Measurements from ENCODE around the gene CD40. TPM values are rescaled to one million over a fixed set of nuclear protein-coding genes. Genes with fewer than 3 reads are reported as not detected.

Gene CD40
- total RNA-seq, 5 donors from 2014 or later (not counting 1 experiment from before 2014, with no cell fraction given) = 1.5 to 9.6 (median 5.9) TPM

- ATAC-seq (replicated peaks in 1 of 4) (no peak), DNase-seq (no peak)
- Mint-ChIP-seq H3K4me3 (no peak overlapping the region), H3K4me1 (peaks cover 0 to 2% (median 0%) of the 10 kb centered on the region in 3 donors), H3K27me3 (peaks cover 54 to 55% of the 10 kb centered on the region in 2 donors), H3K36me3 (no peaks in the 10 kb centered on the region), H3K9me3 (no peaks in the 10 kb centered on the region), H3K27ac (no peak overlapping the region)
- Histone ChIP-seq H3K36me3 (ENCODE audit: control insufficient read depth in 2 of 2, extremely low read depth in 1 of 2, insufficient read depth in 1 of 2, low read length in 1 of 2) (no peaks in the 10 kb centered on the region), H3K4me1 (ENCODE audit: control insufficient read depth in 1 of 2, extremely low read depth in 1 of 2, insufficient read depth in 2 of 2, low read length in 2 of 2) (peaks cover 0 to 5% of the 10 kb centered on the region in 2 experiments), H3K4me3 (ENCODE audit: control insufficient read depth in 1 of 2, extremely low read depth in 1 of 2, low read length in 1 of 2) (no peak overlapping the region), H3K27ac (ENCODE audit: low read length) (no peak overlapping the region), H3K9me3 (no peaks in the 10 kb centered on the region), H3K27me3 (replicated peaks in 1 of 2; ENCODE audit: control insufficient read depth in 2 of 2, extremely low read depth in 1 of 2, insufficient read depth in 2 of 2, low read length in 1 of 2) (peaks cover 12 to 55% of the 10 kb centered on the region in 2 experiments)
- POLR2A ChIA-PET = no interaction called here
- whole genome bisulfite sequencing (ENCODE audit: insufficient coverage) = 69% methylated on average over 2 of the region's 2 CpGs
- CTCF ChIA-PET = no interaction called here
These were observed 53.4 kb downstream of the CD40 start for GRCh38 chr20:46171476-46171875.

GRCh38 chr20:46171909-46172308 lies 53.8 kb downstream of the CD40 start:
- Histone ChIP-seq H3K4me1 (ENCODE audit: control insufficient read depth in 1 of 2, extremely low read depth in 1 of 2, insufficient read depth in 2 of 2, low read length in 2 of 2) (peaks cover 0 to 5% of the 10 kb centered on the region in 2 experiments), H3K9me3 (no peaks in the 10 kb centered on the region), H3K36me3 (ENCODE audit: control insufficient read depth in 2 of 2, extremely low read depth in 1 of 2, insufficient read depth in 1 of 2, low read length in 1 of 2) (no peaks in the 10 kb centered on the region), H3K4me3 (ENCODE audit: control insufficient read depth in 1 of 2, extremely low read depth in 1 of 2, low read length in 1 of 2) (no peak overlapping the region), H3K27me3 (replicated peaks in 1 of 2; ENCODE audit: control insufficient read depth in 2 of 2, extremely low read depth in 1 of 2, insufficient read depth in 2 of 2, low read length in 1 of 2) (peaks cover 12 to 59% of the 10 kb centered on the region in 2 experiments), H3K27ac (ENCODE audit: low read length) (no peak overlapping the region)
- CTCF ChIA-PET = no interaction called here
- Mint-ChIP-seq H3K4me1 (peaks cover 0 to 2% (median 0%) of the 10 kb centered on the region in 3 donors), H3K27ac (no peak overlapping the region), H3K9me3 (no peaks in the 10 kb centered on the region), H3K27me3 (peaks cover 53% of the 10 kb centered on the region in 2 donors), H3K36me3 (no peaks in the 10 kb centered on the region), H3K4me3 (no peak overlapping the region)
- POLR2A ChIA-PET = interaction anchor here in 1 of 2 donors (0.6 kb wide), 1 partner anchor 9 kb away, joined by 3 read pairs; no protein-coding TSS in a partner anchor
- DNase-seq (no peak), ATAC-seq (replicated peaks in 1 of 4) (no peak)
- 40% methylated on average over 1 of the region's 5 CpGs for WGBS (ENCODE audit: insufficient coverage)

DNA sequence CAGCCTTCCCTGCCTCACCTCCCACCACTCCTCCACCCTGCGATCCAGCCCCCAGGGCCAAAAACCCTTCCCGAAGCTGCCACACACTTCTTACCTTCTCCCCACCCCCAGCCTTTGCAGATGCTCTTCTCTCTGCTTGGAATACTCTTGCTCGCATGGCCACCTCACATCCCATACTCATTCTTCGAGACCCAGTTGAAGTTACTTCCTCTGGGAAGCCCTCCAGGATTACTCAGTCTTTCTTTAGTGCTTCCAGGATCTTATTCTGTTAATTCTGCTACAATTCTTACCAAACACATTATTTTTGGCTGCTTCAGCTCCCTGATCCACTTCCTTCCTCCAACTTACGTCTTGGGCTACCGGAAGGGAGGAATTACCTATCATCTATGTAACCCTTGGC lies 54.3 kb downstream of the CD40 start:
- H3K4me3 ChIP-seq (ENCODE audit: control insufficient read depth in 1 of 2, extremely low read depth in 1 of 2, low read length in 1 of 2) = no peak overlapping the region
- H3K27me3 ChIP-seq (replicated peaks in 1 of 2; ENCODE audit: control insufficient read depth in 2 of 2, extremely low read depth in 1 of 2, insufficient read depth in 2 of 2, low read length in 1 of 2) = peaks cover 12 to 63% of the 10 kb centered on the region in 2 experiments
- ChIA-PET CTCF (interaction anchor here in 1 of 2 donors (0.6 to 1.0 kb wide), 2 partner anchors 46 to 183 kb away, joined by 3 to 4 read pairs; no protein-coding TSS in a partner anchor), POLR2A (interaction anchor here in 1 of 2 donors (0.6 kb wide), 1 partner anchor 8 kb away, joined by 3 read pairs; no protein-coding TSS in a partner anchor)
- no peak overlapping the region for H3K27ac ChIP-seq (ENCODE audit: low read length)
- H3K9me3 Mint-ChIP-seq = no peaks in the 10 kb centered on the region
- peaks cover 0 to 2% (median 0%) of the 10 kb centered on the region in 3 donors for H3K4me1 Mint-ChIP-seq
- WGBS (ENCODE audit: insufficient coverage) = 48% methylated on average over 4 of the region's 6 CpGs
- no peaks in the 10 kb centered on the region for H3K36me3 Mint-ChIP-seq
- H3K27me3 Mint-ChIP-seq = peaks cover 52 to 53% of the 10 kb centered on the region in 2 donors
- DNase-seq = no peak
- no peaks in the 10 kb centered on the region for H3K36me3 ChIP-seq (ENCODE audit: control insufficient read depth in 2 of 2, extremely low read depth in 1 of 2, insufficient read depth in 1 of 2, low read length in 1 of 2)
- H3K27ac Mint-ChIP-seq = peak overlapping the region in 1 of 2 donors; percentile 19
- no peak overlapping the region for H3K4me3 Mint-ChIP-seq
- no peaks in the 10 kb centered on the region for H3K9me3 ChIP-seq
- H3K4me1 ChIP-seq (ENCODE audit: control insufficient read depth in 1 of 2, extremely low read depth in 1 of 2, insufficient read depth in 2 of 2, low read length in 2 of 2) = peaks cover 0 to 5% of the 10 kb centered on the region in 2 experiments
- ATAC-seq (replicated peaks in 1 of 4) = no peak

GRCh38 chr20:46172961-46173536 lies 54.9 kb downstream of the CD40 start:
- no peak overlapping the region for H3K4me3 Mint-ChIP-seq
- 74% methylated on average over 2 of the region's 3 CpGs for WGBS (ENCODE audit: insufficient coverage)

DNA sequence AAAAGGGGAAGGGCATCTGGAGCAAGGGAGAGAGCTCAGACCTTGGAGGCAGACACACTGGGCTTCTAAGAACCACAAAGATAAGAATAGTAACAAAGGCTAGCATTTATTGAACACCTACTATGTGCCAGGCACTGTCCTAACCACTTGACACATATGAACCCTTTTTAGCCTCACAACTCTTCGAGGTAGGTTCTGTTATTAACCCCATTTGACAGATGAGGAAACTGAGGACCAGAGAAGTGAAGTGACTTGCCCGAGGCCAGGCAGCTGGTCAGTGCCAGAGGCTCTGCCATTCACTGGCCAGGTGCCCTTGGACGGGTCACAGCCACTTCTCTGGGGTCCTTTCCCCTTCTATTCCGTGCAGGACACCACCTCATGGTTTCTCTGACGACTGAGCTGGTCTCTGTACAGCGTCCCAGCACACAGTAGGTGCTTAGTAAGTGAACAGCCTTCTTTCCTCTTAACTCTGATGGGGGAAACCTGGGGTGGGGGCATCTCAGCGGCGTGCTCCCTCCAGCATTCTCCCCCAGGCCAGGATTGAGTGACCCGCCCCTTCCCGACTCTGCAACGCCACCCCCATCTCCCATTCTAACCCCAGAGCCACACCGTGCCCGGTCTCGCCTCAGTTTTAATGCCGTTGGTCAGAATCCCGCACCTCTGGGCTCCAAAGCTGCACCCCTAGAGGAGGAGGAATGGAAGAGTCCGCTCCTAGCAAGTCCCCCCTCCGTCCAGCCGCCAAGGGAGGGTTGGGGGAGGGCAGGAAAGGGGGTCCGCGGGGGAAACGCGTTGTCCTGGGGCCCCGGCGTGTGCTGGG lies 55.7 kb downstream of the CD40 start:
- Mint-ChIP-seq H3K4me3 (no peak overlapping the region), H3K27ac (no peak overlapping the region), H3K27me3 (peaks cover 62% of the 10 kb centered on the region in 2 donors), H3K36me3 (no peaks in the 10 kb centered on the region), H3K4me1 (peaks cover 0 to 2% (median 0%) of the 10 kb centered on the region in 3 donors), H3K9me3 (no peaks in the 10 kb centered on the region)
- ChIA-PET CTCF (no interaction called here), POLR2A (no interaction called here)
- Histone ChIP-seq H3K36me3 (ENCODE audit: control insufficient read depth in 2 of 2, extremely low read depth in 1 of 2, insufficient read depth in 1 of 2, low read length in 1 of 2) (no peaks in the 10 kb centered on the region), H3K9me3 (no peaks in the 10 kb centered on the region), H3K27ac (ENCODE audit: low read length) (no peak overlapping the region), H3K27me3 (replicated peaks in 1 of 2; ENCODE audit: control insufficient read depth in 2 of 2, extremely low read depth in 1 of 2, insufficient read depth in 2 of 2, low read length in 1 of 2) (peaks cover 12 to 69% of the 10 kb centered on the region in 2 experiments), H3K4me3 (ENCODE audit: control insufficient read depth in 1 of 2, extremely low read depth in 1 of 2, low read length in 1 of 2) (no peak overlapping the region), H3K4me1 (ENCODE audit: control insufficient read depth in 1 of 2, extremely low read depth in 1 of 2, insufficient read depth in 2 of 2, low read length in 2 of 2) (peaks cover 0 to 5% of the 10 kb centered on the region in 2 experiments)
- ATAC-seq (replicated peaks in 1 of 4) = no peak
- WGBS (ENCODE audit: insufficient coverage) = 24% methylated on average over 11 of the region's 25 CpGs
- DNase-seq = no peak

More at GRCh38 chr20:46172961-46173536, 54.9 kb downstream of the CD40 start:
- no peaks in the 10 kb centered on the region for H3K36me3 Mint-ChIP-seq
- POLR2A ChIA-PET = no interaction called here
- no peak for DNase-seq
- H3K4me1 Mint-ChIP-seq = peaks cover 0 to 2% (median 0%) of the 10 kb centered on the region in 3 donors
- ATAC-seq (replicated peaks in 1 of 4) = no peak
- peaks cover 12 to 65% of the 10 kb centered on the region in 2 experiments for H3K27me3 ChIP-seq (replicated peaks in 1 of 2; ENCODE audit: control insufficient read depth in 2 of 2, extremely low read depth in 1 of 2, insufficient read depth in 2 of 2, low read length in 1 of 2)
- no peaks in the 10 kb centered on the region for H3K9me3 Mint-ChIP-seq
- no peaks in the 10 kb centered on the region for H3K36me3 ChIP-seq (ENCODE audit: control insufficient read depth in 2 of 2, extremely low read depth in 1 of 2, insufficient read depth in 1 of 2, low read length in 1 of 2)
- H3K27me3 Mint-ChIP-seq = peaks cover 54 to 59% of the 10 kb centered on the region in 2 donors
- H3K4me3 ChIP-seq (ENCODE audit: control insufficient read depth in 1 of 2, extremely low read depth in 1 of 2, low read length in 1 of 2) = no peak overlapping the region
- CTCF ChIA-PET = interaction anchor here in 1 of 2 donors (0.6 to 1.0 kb wide), 2 partner anchors 46 to 183 kb away, joined by 3 to 4 read pairs; no protein-coding TSS in a partner anchor
- H3K27ac Mint-ChIP-seq = peak overlapping the region in 1 of 2 donors; percentile 36
- H3K9me3 ChIP-seq = no peaks in the 10 kb centered on the region
- no peak overlapping the region for H3K27ac ChIP-seq (ENCODE audit: low read length)
- peaks cover 0 to 5% of the 10 kb centered on the region in 2 experiments for H3K4me1 ChIP-seq (ENCODE audit: control insufficient read depth in 1 of 2, extremely low read depth in 1 of 2, insufficient read depth in 2 of 2, low read length in 2 of 2)

GRCh38 chr20:46174469-46175126 lies 56.5 kb downstream of the CD40 start:
- WGBS (ENCODE audit: insufficient coverage) = 11% methylated on average over 70 of the region's 77 CpGs
- ChIA-PET POLR2A (no interaction called here), CTCF (interaction anchor here in 1 of 2 donors (0.7 to 0.8 kb wide), 2 partner anchors 11 to 151 kb away, joined by 3 to 4 read pairs; no protein-coding TSS in a partner anchor)
- Histone ChIP-seq H3K4me3 (ENCODE audit: control insufficient read depth in 1 of 2, extremely low read depth in 1 of 2, low read length in 1 of 2) (peak overlapping the region in 1 of 2 donors; percentile 52), H3K27ac (ENCODE audit: low read length) (no peak overlapping the region), H3K27me3 (replicated peaks in 1 of 2; ENCODE audit: control insufficient read depth in 2 of 2, extremely low read depth in 1 of 2, insufficient read depth in 2 of 2, low read length in 1 of 2) (peaks cover 12 to 68% of the 10 kb centered on the region in 2 experiments), H3K36me3 (ENCODE audit: control insufficient read depth in 2 of 2, extremely low read depth in 1 of 2, insufficient read depth in 1 of 2, low read length in 1 of 2) (no peaks in the 10 kb centered on the region), H3K4me1 (ENCODE audit: control insufficient read depth in 1 of 2, extremely low read depth in 1 of 2, insufficient read depth in 2 of 2, low read length in 2 of 2) (peaks cover 0 to 5% of the 10 kb centered on the region in 2 experiments), H3K9me3 (no peaks in the 10 kb centered on the region)
- peak overlapping the region in 1 of 3 donors; percentile 20 for H3K4me3 Mint-ChIP-seq
- ATAC-seq (replicated peaks in 1 of 4) = peak; percentile 77 to 96 (median 87)
- H3K27me3 Mint-ChIP-seq = peaks cover 66 to 68% of the 10 kb centered on the region in 2 donors
- no peaks in the 10 kb centered on the region for H3K9me3 Mint-ChIP-seq
- peaks cover 0 to 2% (median 0%) of the 10 kb centered on the region in 3 donors for H3K4me1 Mint-ChIP-seq
- peak; percentile 26 to 81 (median 60) for DNase-seq
- no peak overlapping the region for H3K27ac Mint-ChIP-seq
- no peaks in the 10 kb centered on the region for H3K36me3 Mint-ChIP-seq
